Panc1 (cell line): ENCODE measurements around the gene PSMD1.

Source experiments
- CTCF ChIP-seq: fragments of 450-650 bp; IDR thresholded peaks from 2 replicates; pipeline ENCODE4 v1.5.1; 2017; ENCODE audit warnings: mild to moderate bottlenecking
- POLR2AphosphoS5 ChIP-seq: IDR thresholded peaks from 2 replicates; pipeline ENCODE4 v1.6.1; 2012; ENCODE audit warnings: mild to moderate bottlenecking, low read depth, low read length, moderate library complexity

- TF ChIP-seq POLR2AphosphoS5 (no peak), CTCF (no peak)
These were observed 133.2 kb downstream of the PSMD1 start for GRCh38 chr2:231189571-231190495.
